ENCODE results near the gene ADRB2. TPM values are rescaled to one million over a fixed set of nuclear protein-coding genes. Genes with fewer than 3 reads are reported as not detected.

Gene ADRB2
- total and polyA plus RNA-seq, 4 donors = 1.2 to 7.6 (median 3.8) TPM

DNA sequence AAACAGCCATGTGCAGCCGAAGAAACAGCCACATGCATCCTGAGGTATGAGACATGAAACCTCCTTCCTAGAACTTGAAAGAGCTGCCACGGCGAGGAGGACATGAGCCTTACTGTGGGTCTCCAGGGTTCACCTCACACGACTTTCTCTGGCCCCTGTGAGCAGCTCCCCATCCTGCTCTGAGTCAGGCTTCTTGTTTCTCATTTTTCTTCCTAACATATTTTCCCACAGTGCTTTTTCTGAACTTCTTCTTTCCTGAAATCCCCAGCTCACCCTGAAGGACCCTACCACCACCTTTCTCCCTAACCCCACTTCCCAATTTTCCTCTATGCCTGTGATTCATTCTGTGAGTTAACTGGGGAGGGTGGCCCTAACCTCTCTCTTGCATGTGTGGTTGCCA lies 33.7 kb upstream of the ADRB2 start:
- no peaks in the 10 kb centered on the region for H3K4me1 ChIP-seq (ENCODE audit: control insufficient read depth in 4 of 4, insufficient read depth in 4 of 4, low read length in 3 of 4)
- no peak overlapping the region for H3K27ac ChIP-seq (ENCODE audit: low read depth in 1 of 2, low read length in 2 of 2)
- no peaks in the 10 kb centered on the region for H3K36me3 ChIP-seq (ENCODE audit: control insufficient read depth in 4 of 4, insufficient read depth in 3 of 4, low read depth in 1 of 4, low read length in 3 of 4)
- 90% methylated on average over 4 of the region's 4 CpGs for WGBS
- H3K4me3 ChIP-seq (ENCODE audit: low read depth in 1 of 3, low read length in 3 of 3) = no peak overlapping the region
- no peaks in the 10 kb centered on the region for H3K9me3 ChIP-seq (ENCODE audit: control insufficient read depth in 4 of 4, low read length in 3 of 4)
- DNase-seq (ENCODE audit: low spot score) = no peak
- H3K27me3 ChIP-seq (ENCODE audit: control insufficient read depth in 4 of 4, insufficient read depth in 4 of 4, low read length in 3 of 4) = no peaks in the 10 kb centered on the region
- no peak overlapping the region for H3K9ac ChIP-seq (ENCODE audit: low read depth in 1 of 2, low read length in 2 of 2)
- TF ChIP-seq JUND (IDR thresholded peaks at IDR 0.05) (no peak), NR2F2 (IDR thresholded peaks at IDR 0.05) (no peak), RXRA (IDR thresholded peaks at IDR 0.05) (no peak), SP1 (IDR thresholded peaks at IDR 0.05) (no peak), YY1 (IDR thresholded peaks at IDR 0.05) (no peak), TAF1 (conservative IDR thresholded peaks at IDR 0.05) (no peak), HNF4A (conservative IDR thresholded peaks at IDR 0.05) (no peak), GABPA (IDR thresholded peaks at IDR 0.05 in 1 of 2, conservative IDR thresholded peaks at IDR 0.05 in 1 of 2) (no peak), FOXA1 (IDR thresholded peaks at IDR 0.05) (no peak), EGR1 (IDR thresholded peaks at IDR 0.05; ENCODE audit: low read depth in 2 of 2) (no peak)
- TF ChIP-seq, protein P1, sequence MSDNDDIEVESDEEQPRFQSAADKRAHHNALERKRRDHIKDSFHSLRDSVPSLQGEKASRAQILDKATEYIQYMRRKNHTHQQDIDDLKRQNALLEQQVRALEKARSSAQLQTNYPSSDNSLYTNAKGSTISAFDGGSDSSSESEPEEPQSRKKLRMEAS (IDR thresholded peaks at IDR 0.05) = no peak
- TF ChIP-seq, protein P2, sequence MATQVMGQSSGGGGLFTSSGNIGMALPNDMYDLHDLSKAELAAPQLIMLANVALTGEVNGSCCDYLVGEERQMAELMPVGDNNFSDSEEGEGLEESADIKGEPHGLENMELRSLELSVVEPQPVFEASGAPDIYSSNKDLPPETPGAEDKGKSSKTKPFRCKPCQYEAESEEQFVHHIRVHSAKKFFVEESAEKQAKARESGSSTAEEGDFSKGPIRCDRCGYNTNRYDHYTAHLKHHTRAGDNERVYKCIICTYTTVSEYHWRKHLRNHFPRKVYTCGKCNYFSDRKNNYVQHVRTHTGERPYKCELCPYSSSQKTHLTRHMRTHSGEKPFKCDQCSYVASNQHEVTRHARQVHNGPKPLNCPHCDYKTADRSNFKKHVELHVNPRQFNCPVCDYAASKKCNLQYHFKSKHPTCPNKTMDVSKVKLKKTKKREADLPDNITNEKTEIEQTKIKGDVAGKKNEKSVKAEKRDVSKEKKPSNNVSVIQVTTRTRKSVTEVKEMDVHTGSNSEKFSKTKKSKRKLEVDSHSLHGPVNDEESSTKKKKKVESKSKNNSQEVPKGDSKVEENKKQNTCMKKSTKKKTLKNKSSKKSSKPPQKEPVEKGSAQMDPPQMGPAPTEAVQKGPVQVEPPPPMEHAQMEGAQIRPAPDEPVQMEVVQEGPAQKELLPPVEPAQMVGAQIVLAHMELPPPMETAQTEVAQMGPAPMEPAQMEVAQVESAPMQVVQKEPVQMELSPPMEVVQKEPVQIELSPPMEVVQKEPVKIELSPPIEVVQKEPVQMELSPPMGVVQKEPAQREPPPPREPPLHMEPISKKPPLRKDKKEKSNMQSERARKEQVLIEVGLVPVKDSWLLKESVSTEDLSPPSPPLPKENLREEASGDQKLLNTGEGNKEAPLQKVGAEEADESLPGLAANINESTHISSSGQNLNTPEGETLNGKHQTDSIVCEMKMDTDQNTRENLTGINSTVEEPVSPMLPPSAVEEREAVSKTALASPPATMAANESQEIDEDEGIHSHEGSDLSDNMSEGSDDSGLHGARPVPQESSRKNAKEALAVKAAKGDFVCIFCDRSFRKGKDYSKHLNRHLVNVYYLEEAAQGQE (IDR thresholded peaks at IDR 0.05) = no peak
- TF ChIP-seq, protein P3, sequence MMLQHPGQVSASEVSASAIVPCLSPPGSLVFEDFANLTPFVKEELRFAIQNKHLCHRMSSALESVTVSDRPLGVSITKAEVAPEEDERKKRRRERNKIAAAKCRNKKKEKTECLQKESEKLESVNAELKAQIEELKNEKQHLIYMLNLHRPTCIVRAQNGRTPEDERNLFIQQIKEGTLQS (IDR thresholded peaks at IDR 0.05) = no peak
- TF ChIP-seq, protein P4, sequence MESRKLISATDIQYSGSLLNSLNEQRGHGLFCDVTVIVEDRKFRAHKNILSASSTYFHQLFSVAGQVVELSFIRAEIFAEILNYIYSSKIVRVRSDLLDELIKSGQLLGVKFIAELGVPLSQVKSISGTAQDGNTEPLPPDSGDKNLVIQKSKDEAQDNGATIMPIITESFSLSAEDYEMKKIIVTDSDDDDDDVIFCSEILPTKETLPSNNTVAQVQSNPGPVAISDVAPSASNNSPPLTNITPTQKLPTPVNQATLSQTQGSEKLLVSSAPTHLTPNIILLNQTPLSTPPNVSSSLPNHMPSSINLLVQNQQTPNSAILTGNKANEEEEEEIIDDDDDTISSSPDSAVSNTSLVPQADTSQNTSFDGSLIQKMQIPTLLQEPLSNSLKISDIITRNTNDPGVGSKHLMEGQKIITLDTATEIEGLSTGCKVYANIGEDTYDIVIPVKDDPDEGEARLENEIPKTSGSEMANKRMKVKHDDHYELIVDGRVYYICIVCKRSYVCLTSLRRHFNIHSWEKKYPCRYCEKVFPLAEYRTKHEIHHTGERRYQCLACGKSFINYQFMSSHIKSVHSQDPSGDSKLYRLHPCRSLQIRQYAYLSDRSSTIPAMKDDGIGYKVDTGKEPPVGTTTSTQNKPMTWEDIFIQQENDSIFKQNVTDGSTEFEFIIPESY (IDR thresholded peaks at IDR 0.05) = no peak
- TF ChIP-seq, protein P5, sequence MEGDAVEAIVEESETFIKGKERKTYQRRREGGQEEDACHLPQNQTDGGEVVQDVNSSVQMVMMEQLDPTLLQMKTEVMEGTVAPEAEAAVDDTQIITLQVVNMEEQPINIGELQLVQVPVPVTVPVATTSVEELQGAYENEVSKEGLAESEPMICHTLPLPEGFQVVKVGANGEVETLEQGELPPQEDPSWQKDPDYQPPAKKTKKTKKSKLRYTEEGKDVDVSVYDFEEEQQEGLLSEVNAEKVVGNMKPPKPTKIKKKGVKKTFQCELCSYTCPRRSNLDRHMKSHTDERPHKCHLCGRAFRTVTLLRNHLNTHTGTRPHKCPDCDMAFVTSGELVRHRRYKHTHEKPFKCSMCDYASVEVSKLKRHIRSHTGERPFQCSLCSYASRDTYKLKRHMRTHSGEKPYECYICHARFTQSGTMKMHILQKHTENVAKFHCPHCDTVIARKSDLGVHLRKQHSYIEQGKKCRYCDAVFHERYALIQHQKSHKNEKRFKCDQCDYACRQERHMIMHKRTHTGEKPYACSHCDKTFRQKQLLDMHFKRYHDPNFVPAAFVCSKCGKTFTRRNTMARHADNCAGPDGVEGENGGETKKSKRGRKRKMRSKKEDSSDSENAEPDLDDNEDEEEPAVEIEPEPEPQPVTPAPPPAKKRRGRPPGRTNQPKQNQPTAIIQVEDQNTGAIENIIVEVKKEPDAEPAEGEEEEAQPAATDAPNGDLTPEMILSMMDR (IDR thresholded peaks at IDR 0.05; ENCODE audit: low read depth, low read length, missing input control) = no peak

DNA sequence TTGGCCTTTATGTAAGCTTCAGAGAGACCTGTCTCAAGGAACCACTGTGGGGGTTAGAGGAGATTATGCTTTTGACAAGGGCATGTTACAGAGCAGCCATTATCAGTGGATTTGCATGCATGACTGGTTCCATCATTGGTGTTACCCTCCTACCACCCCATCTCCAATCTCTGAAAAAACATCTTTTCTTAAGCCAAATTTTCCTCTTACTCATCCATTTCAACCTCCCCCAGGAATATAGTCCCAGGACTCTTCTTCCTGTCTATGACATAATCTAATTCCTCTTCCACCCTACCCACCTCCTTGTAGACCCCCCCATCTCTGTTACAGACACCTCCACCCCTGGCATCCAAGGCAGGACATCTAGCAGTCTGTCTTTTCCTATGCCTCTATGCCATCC lies 33.1 kb upstream of the ADRB2 start:
- H3K4me1 ChIP-seq (ENCODE audit: control insufficient read depth in 4 of 4, insufficient read depth in 4 of 4, low read length in 3 of 4) = no peaks in the 10 kb centered on the region
- no peaks in the 10 kb centered on the region for H3K36me3 ChIP-seq (ENCODE audit: control insufficient read depth in 4 of 4, insufficient read depth in 3 of 4, low read depth in 1 of 4, low read length in 3 of 4)
- no peaks in the 10 kb centered on the region for H3K9me3 ChIP-seq (ENCODE audit: control insufficient read depth in 4 of 4, low read length in 3 of 4)
- no peak for DNase-seq (ENCODE audit: low spot score)
- no peaks in the 10 kb centered on the region for H3K27me3 ChIP-seq (ENCODE audit: control insufficient read depth in 4 of 4, insufficient read depth in 4 of 4, low read length in 3 of 4)
- H3K27ac ChIP-seq (ENCODE audit: low read depth in 1 of 2, low read length in 2 of 2) = no peak overlapping the region
- H3K9ac ChIP-seq (ENCODE audit: low read depth in 1 of 2, low read length in 2 of 2) = no peak overlapping the region
- TF ChIP-seq RAD21 (IDR thresholded peaks at IDR 0.05) (no peak), YY1 (IDR thresholded peaks at IDR 0.05) (no peak), FOXA2 (IDR thresholded peaks at IDR 0.05) (no peak), HNF4G (IDR thresholded peaks at IDR 0.05) (no peak)
- TF ChIP-seq, protein P1 (IDR thresholded peaks at IDR 0.05) = no peak
- H3K4me3 ChIP-seq (ENCODE audit: low read depth in 1 of 3, low read length in 3 of 3) = no peak overlapping the region

All from liver (tissue), 9 donors.